OCI-LY3 (cell line): ENCODE results near the gene SPSB1.

ENCODE experiments used
- H2AFZ ChIP-seq: fragments of 200-600, 300-600 bp; shearing (Covaris generic); 2 replicates; pipeline ENCODE4 v1.6.0; 2014; ENCODE audit warnings: antibody characterized with exemption, low read depth, low read length
- H3K27ac ChIP-seq: fragments of 200-600, 300-600 bp; sonication (generic); 2 replicates; pipeline ENCODE4 v1.5.1; 2014; ENCODE audit warnings: mild to moderate bottlenecking, low read length, moderate library complexity, mixed read lengths
- H3K27me3 ChIP-seq: fragments of 200-600, 300-600 bp; sonication (generic); 2 replicates; pipeline ENCODE4 v1.6.1; 2014; ENCODE audit warnings: low read depth, low read length, mixed read lengths
- H3K36me3 ChIP-seq: fragments of 200-600, 300-600 bp; sonication (generic); replicated peaks from 2 replicates; pipeline ENCODE3; 2014; ENCODE audit warnings: low read depth, low read length, mixed read lengths
- H3K4me1 ChIP-seq: fragments of 300-600, 200-600 bp; sonication (generic); 2 replicates; pipeline ENCODE4 v1.6.1; 2014; ENCODE audit warnings: low read length, mixed read lengths
- H3K4me2 ChIP-seq: fragments of 200-600, 300-600 bp; sonication (generic); 2 replicates; pipeline ENCODE4 v1.6.1; 2014; ENCODE audit warnings: low read length, mixed read lengths
- H3K4me3 ChIP-seq: fragments of 300-600, 200-600 bp; sonication (generic); 2 replicates; pipeline ENCODE4 v1.5.1; 2014; ENCODE audit warnings: antibody characterized with exemption, mild to moderate bottlenecking, low read length, moderate library complexity
- H3K79me2 ChIP-seq: fragments of 300-600, 200-600 bp; shearing (Covaris generic); 2 replicates; pipeline ENCODE4 v1.6.1; 2014; ENCODE audit warnings: mild to moderate bottlenecking, low read length, mixed read lengths
- H3K9ac ChIP-seq: fragments of 300-600, 200-600 bp; shearing (Covaris generic); 2 replicates; pipeline ENCODE4 v1.6.0; 2014; ENCODE audit warnings: mild to moderate bottlenecking, low read length, moderate library complexity
- H3K9me3 ChIP-seq: fragments of 200-600, 300-600 bp; shearing (Covaris generic); 2 replicates; pipeline ENCODE4 v1.6.1; 2014; ENCODE audit warnings: low read length, mixed read lengths; ENCODE audit not compliant: insufficient read depth
- H4K20me1 ChIP-seq: fragments of 200-600, 300-600 bp; sonication (generic); 2 replicates; pipeline ENCODE4 v1.6.1; 2016; ENCODE audit warnings: low read length, mixed read lengths; ENCODE audit not compliant: insufficient read depth
- CTCF ChIP-seq: fragments of 200-600, 300-600 bp; sonication (generic); IDR thresholded peaks from 2 replicates; pipeline ENCODE4 v1.5.1; 2014; ENCODE audit warnings: antibody characterized with exemption, low read length, low read depth
- EZH2phosphoT487 ChIP-seq: fragments of 200-600 bp; shearing (Covaris generic); IDR thresholded peaks from 2 replicates; pipeline ENCODE4 v1.6.1; 2018; ENCODE audit warnings: antibody characterized with exemption, mixed run types, low read depth

The SPSB1 gene

GRCh38 chr1:9355503-9355902, 62.8 kb downstream of the SPSB1 start:
- Histone ChIP-seq H3K4me1 (no peaks in the 10 kb centered on the region), H3K4me2 (no peak overlapping the region), H3K9me3 (no peaks in the 10 kb centered on the region), H3K27ac (no peak overlapping the region), H3K27me3 (no peaks in the 10 kb centered on the region), H3K4me3 (no peak overlapping the region), H2AFZ (no peak overlapping the region), H3K79me2 (no peaks in the 10 kb centered on the region), H3K36me3 (no peaks in the 10 kb centered on the region), H4K20me1 (no peaks in the 10 kb centered on the region), H3K9ac (no peak overlapping the region)
- TF ChIP-seq CTCF (no peak), EZH2phosphoT487 (no peak)

GRCh38 chr1:9356021-9356420, 63.3 kb downstream of the SPSB1 start:
- H3K4me2 ChIP-seq = no peak overlapping the region
- H3K9me3 ChIP-seq = no peaks in the 10 kb centered on the region
- H3K36me3 ChIP-seq = no peaks in the 10 kb centered on the region
- no peaks in the 10 kb centered on the region for H3K27me3 ChIP-seq
- no peak overlapping the region for H2AFZ ChIP-seq
- no peaks in the 10 kb centered on the region for H3K4me1 ChIP-seq
- H3K4me3 ChIP-seq = no peak overlapping the region
- no peak overlapping the region for H3K27ac ChIP-seq
- no peaks in the 10 kb centered on the region for H4K20me1 ChIP-seq
- no peaks in the 10 kb centered on the region for H3K79me2 ChIP-seq
- TF ChIP-seq EZH2phosphoT487 (no peak), CTCF (no peak)
- no peak overlapping the region for H3K9ac ChIP-seq

GRCh38 chr1:9356829-9357466, 64.3 kb downstream of the SPSB1 start:
- no peak overlapping the region for H2AFZ ChIP-seq
- H3K4me3 ChIP-seq = no peak overlapping the region
- no peaks in the 10 kb centered on the region for H4K20me1 ChIP-seq
- TF ChIP-seq EZH2phosphoT487 (no peak), CTCF (no peak)
- H3K4me1 ChIP-seq = no peaks in the 10 kb centered on the region
- H3K4me2 ChIP-seq = no peak overlapping the region
- H3K9ac ChIP-seq = no peak overlapping the region
- no peaks in the 10 kb centered on the region for H3K27me3 ChIP-seq
- no peaks in the 10 kb centered on the region for H3K9me3 ChIP-seq
- no peaks in the 10 kb centered on the region for H3K79me2 ChIP-seq
- no peaks in the 10 kb centered on the region for H3K36me3 ChIP-seq
- no peak overlapping the region for H3K27ac ChIP-seq

GRCh38 chr1:9357958-9358357, 65.3 kb downstream of the SPSB1 start:
- H3K4me1 ChIP-seq = peaks cover 5% of the 10 kb centered on the region
- H4K20me1 ChIP-seq = no peaks in the 10 kb centered on the region
- H3K79me2 ChIP-seq = no peaks in the 10 kb centered on the region
- no peak for TF ChIP-seq EZH2phosphoT487
- TF ChIP-seq CTCF = no peak
- no peak overlapping the region for H3K4me3 ChIP-seq
- no peaks in the 10 kb centered on the region for H3K27me3 ChIP-seq
- H3K36me3 ChIP-seq = no peaks in the 10 kb centered on the region
- no peak overlapping the region for H3K27ac ChIP-seq
- no peak overlapping the region for H3K4me2 ChIP-seq
- H3K9me3 ChIP-seq = no peaks in the 10 kb centered on the region
- H2AFZ ChIP-seq = no peak overlapping the region
- no peak overlapping the region for H3K9ac ChIP-seq
